ENCODE data around the gene PAPOLB.

- no peak for TF ChIP-seq POLR2AphosphoS5 (IDR thresholded peaks at IDR 0.05; ENCODE audit: low read depth, low read length)
- no peak for TF ChIP-seq POLR2A (IDR thresholded peaks at IDR 0.05; ENCODE audit: low read depth, low read length)
- no peak for TF ChIP-seq TAF1 (IDR thresholded peaks at IDR 0.05; ENCODE audit: low read depth, low read length)
- TF ChIP-seq SPI1 (IDR thresholded peaks at IDR 0.05; ENCODE audit: low read depth, low read length) = no peak
- TF ChIP-seq PAX5 (IDR thresholded peaks at IDR 0.05; ENCODE audit: insufficient read depth, low read length, severe bottlenecking) = no peak
- TF ChIP-seq POU2F2 (IDR thresholded peaks at IDR 0.05; ENCODE audit: low read depth, low read length) = no peak
Measured at GRCh38 chr7:4841007-4841784, 20.6 kb downstream of the PAPOLB start.
